Measurements from ENCODE around the gene ITFG2. TPM values are rescaled to one million over a fixed set of nuclear protein-coding genes. Genes with fewer than 3 reads are reported as not detected.

Gene ITFG2
- polyA plus RNA-seq (2013, experiment 1 of 2), result 12.0 TPM
- polyA plus RNA-seq (2013, experiment 2 of 2), result 10.8 TPM

GRCh38 chr12:2812290-2813213 lies at the start of gene ITFG2:
ITFG2 (plus strand) TSS chr12:2812668; CDS start chr12:2812761, 93 bp downstream.
- peak within 1 kb of the TSS; percentile 96 for H2BK5ac ChIP-seq (ENCODE audit: low read depth, low read length, poor library complexity, severe bottlenecking)
- H3K18ac ChIP-seq (ENCODE audit: low read depth in 1 of 2, low read length in 2 of 2), result peak within 1 kb of the TSS; percentile 97 to 99
- H2BK120ac ChIP-seq (ENCODE audit: low read depth, low read length), result peak within 1 kb of the TSS; percentile 85
- peak within 1 kb of the TSS; percentile 90 for H3K4me2 ChIP-seq (ENCODE audit: low read length, poor library complexity, severe bottlenecking)
- H2AFZ ChIP-seq (ENCODE audit: low read depth, low read length), result peak within 1 kb of the TSS; percentile 86
- H4K8ac ChIP-seq (ENCODE audit: low read length), result peak within 1 kb of the TSS; percentile 100
- H3K4me3 ChIP-seq (ENCODE audit: insufficient read depth in 1 of 2, low read depth in 1 of 2, low read length in 2 of 2), result peak within 1 kb of the TSS; percentile 89 to 92
- no peak within 1 kb of the TSS for H3K14ac ChIP-seq (ENCODE audit: low read length in 2 of 2)
- H3K23ac ChIP-seq (ENCODE audit: low read length in 2 of 2), result no peak within 1 kb of the TSS
- under 1% methylated on average over 48 of the region's 48 CpGs for WGBS
- peak within 1 kb of the TSS; percentile 87 for H2AK5ac ChIP-seq (ENCODE audit: low read length, severe bottlenecking)
- H4K91ac ChIP-seq (ENCODE audit: low read length), result peak within 1 kb of the TSS; percentile 96
- H3K79me1 ChIP-seq (replicated peaks; ENCODE audit: low read length, poor library complexity, severe bottlenecking), result peaks cover 23% of the 10 kb centered on the region
- peak within 1 kb of the TSS in 1 of 2 experiments; percentile 92 for H3K4ac ChIP-seq (ENCODE audit: low read depth in 1 of 2, low read length in 2 of 2)
- peak within 1 kb of the TSS; percentile 99 for H3K27ac ChIP-seq (ENCODE audit: low read length, poor library complexity, severe bottlenecking)
- peak within 1 kb of the TSS; percentile 77 for H2BK15ac ChIP-seq (ENCODE audit: low read depth, poor library complexity, severe bottlenecking)
- no peaks in the 10 kb centered on the region for H3K9me3 ChIP-seq (ENCODE audit: control insufficient read depth, low read length)
- peak within 1 kb of the TSS in 1 of 2 experiments; percentile 17 for H2BK12ac ChIP-seq (ENCODE audit: low read length in 2 of 2)
- H3K9ac ChIP-seq (ENCODE audit: low read length), result peak within 1 kb of the TSS; percentile 94
- H3K27me3 ChIP-seq (ENCODE audit: control insufficient read depth in 1 of 2, insufficient read depth in 1 of 2, low read length in 2 of 2), result no peaks in the 10 kb centered on the region
- H3K36me3 ChIP-seq (ENCODE audit: control insufficient read depth in 1 of 2, insufficient read depth in 2 of 2, low read depth in 1 of 2, low read length in 2 of 2), result peaks cover 10 to 11% of the 10 kb centered on the region in 2 experiments
- peak; percentile 99 for DNase-seq
- peaks cover 3% of the 10 kb centered on the region for H3K4me1 ChIP-seq (ENCODE audit: control insufficient read depth, insufficient read depth, low read depth, low read length)

GRCh38 chr12:2764398-2764797 lies 48.1 kb upstream of the ITFG2 start:
- Histone ChIP-seq H4K8ac (ENCODE audit: low read length) (no peak overlapping the region), H2BK5ac (ENCODE audit: low read depth, low read length, poor library complexity, severe bottlenecking) (no peak overlapping the region), H2BK120ac (ENCODE audit: low read depth, low read length) (no peak overlapping the region)

GRCh38 chr12:2765052-2765451 lies 47.4 kb upstream of the ITFG2 start:
- no peak overlapping the region for H2BK15ac ChIP-seq (ENCODE audit: low read depth, poor library complexity, severe bottlenecking)
- H3K4me1 ChIP-seq (ENCODE audit: control insufficient read depth, insufficient read depth, low read depth, low read length), result no peaks in the 10 kb centered on the region
- H3K4ac ChIP-seq (ENCODE audit: low read depth in 1 of 2, low read length in 2 of 2), result no peak overlapping the region
- H3K4me3 ChIP-seq (ENCODE audit: insufficient read depth in 1 of 2, low read depth in 1 of 2, low read length in 2 of 2), result no peak overlapping the region
- no peak overlapping the region for H2BK120ac ChIP-seq (ENCODE audit: low read depth, low read length)
- H3K9ac ChIP-seq (ENCODE audit: low read length), result no peak overlapping the region
- 64% methylated on average over 4 of the region's 4 CpGs for WGBS
- no peak overlapping the region for H2AFZ ChIP-seq (ENCODE audit: low read depth, low read length)
- no peak overlapping the region for H2AK5ac ChIP-seq (ENCODE audit: low read length, severe bottlenecking)
- no peak overlapping the region for H4K91ac ChIP-seq (ENCODE audit: low read length)
- H2BK5ac ChIP-seq (ENCODE audit: low read depth, low read length, poor library complexity, severe bottlenecking), result no peak overlapping the region
- no peaks in the 10 kb centered on the region for H3K9me3 ChIP-seq (ENCODE audit: control insufficient read depth, low read length)
- H2BK12ac ChIP-seq (ENCODE audit: low read length in 2 of 2), result no peak overlapping the region
- no peak overlapping the region for H3K23ac ChIP-seq (ENCODE audit: low read length in 2 of 2)
- H3K27me3 ChIP-seq (ENCODE audit: control insufficient read depth in 1 of 2, insufficient read depth in 1 of 2, low read length in 2 of 2), result peaks cover 20 to 59% of the 10 kb centered on the region in 2 experiments
- no peak overlapping the region for H3K18ac ChIP-seq (ENCODE audit: low read depth in 1 of 2, low read length in 2 of 2)
- no peak overlapping the region for H3K14ac ChIP-seq (ENCODE audit: low read length in 2 of 2)
- DNase-seq, result no peak
- no peaks in the 10 kb centered on the region for H3K36me3 ChIP-seq (ENCODE audit: control insufficient read depth in 1 of 2, insufficient read depth in 2 of 2, low read depth in 1 of 2, low read length in 2 of 2)
- no peak overlapping the region for H3K4me2 ChIP-seq (ENCODE audit: low read length, poor library complexity, severe bottlenecking)
- no peak overlapping the region for H4K8ac ChIP-seq (ENCODE audit: low read length)
- H3K27ac ChIP-seq (ENCODE audit: low read length, poor library complexity, severe bottlenecking), result no peak overlapping the region
- H3K79me1 ChIP-seq (replicated peaks; ENCODE audit: low read length, poor library complexity, severe bottlenecking), result no peaks in the 10 kb centered on the region

More at GRCh38 chr12:2764398-2764797, 48.1 kb upstream of the ITFG2 start:
- Histone ChIP-seq H2AK5ac (ENCODE audit: low read length, severe bottlenecking) (no peak overlapping the region), H3K4me2 (ENCODE audit: low read length, poor library complexity, severe bottlenecking) (no peak overlapping the region), H3K9ac (ENCODE audit: low read length) (no peak overlapping the region), H3K27ac (ENCODE audit: low read length, poor library complexity, severe bottlenecking) (no peak overlapping the region), H3K23ac (ENCODE audit: low read length in 2 of 2) (no peak overlapping the region), H3K4me1 (ENCODE audit: control insufficient read depth, insufficient read depth, low read depth, low read length) (no peaks in the 10 kb centered on the region), H2BK12ac (ENCODE audit: low read length in 2 of 2) (no peak overlapping the region), H3K27me3 (ENCODE audit: control insufficient read depth in 1 of 2, insufficient read depth in 1 of 2, low read length in 2 of 2) (peaks cover 20 to 62% of the 10 kb centered on the region in 2 experiments), H3K9me3 (ENCODE audit: control insufficient read depth, low read length) (no peaks in the 10 kb centered on the region), H4K91ac (ENCODE audit: low read length) (no peak overlapping the region), H3K14ac (ENCODE audit: low read length in 2 of 2) (no peak overlapping the region), H2BK15ac (ENCODE audit: low read depth, poor library complexity, severe bottlenecking) (no peak overlapping the region), H3K36me3 (ENCODE audit: control insufficient read depth in 1 of 2, insufficient read depth in 2 of 2, low read depth in 1 of 2, low read length in 2 of 2) (no peaks in the 10 kb centered on the region), H3K4me3 (ENCODE audit: insufficient read depth in 1 of 2, low read depth in 1 of 2, low read length in 2 of 2) (no peak overlapping the region), H3K4ac (ENCODE audit: low read depth in 1 of 2, low read length in 2 of 2) (no peak overlapping the region), H3K18ac (ENCODE audit: low read depth in 1 of 2, low read length in 2 of 2) (no peak overlapping the region), H2AFZ (ENCODE audit: low read depth, low read length) (no peak overlapping the region), H3K79me1 (replicated peaks; ENCODE audit: low read length, poor library complexity, severe bottlenecking) (no peaks in the 10 kb centered on the region)
- DNase-seq, result no peak

DNA sequence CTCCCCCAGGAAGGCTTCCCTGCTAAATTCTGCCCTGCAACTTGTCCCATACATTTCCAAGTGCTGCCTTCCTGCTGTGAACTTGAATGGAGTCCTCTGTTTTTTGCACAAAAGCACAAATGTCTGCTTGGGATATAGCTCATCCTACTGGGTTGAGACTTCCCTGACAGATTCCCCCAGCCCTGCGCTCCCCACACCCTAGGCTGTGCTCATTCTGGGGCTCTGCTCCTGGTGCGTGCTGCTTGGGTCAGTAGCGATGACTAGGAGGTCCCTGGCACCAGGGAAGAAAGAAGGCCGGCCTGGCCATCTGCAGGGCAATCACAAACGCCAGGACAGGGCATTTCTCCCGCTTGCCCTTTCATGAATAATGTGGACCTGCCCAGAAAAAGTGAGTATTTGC lies 46.9 kb upstream of the ITFG2 start:
- H3K23ac ChIP-seq (ENCODE audit: low read length in 2 of 2), result no peak overlapping the region
- no peak overlapping the region for H3K4me3 ChIP-seq (ENCODE audit: insufficient read depth in 1 of 2, low read depth in 1 of 2, low read length in 2 of 2)
- no peaks in the 10 kb centered on the region for H3K79me1 ChIP-seq (replicated peaks; ENCODE audit: low read length, poor library complexity, severe bottlenecking)
- no peaks in the 10 kb centered on the region for H3K9me3 ChIP-seq (ENCODE audit: control insufficient read depth, low read length)
- no peak overlapping the region for H3K14ac ChIP-seq (ENCODE audit: low read length in 2 of 2)
- no peak overlapping the region for H4K91ac ChIP-seq (ENCODE audit: low read length)
- H2BK5ac ChIP-seq (ENCODE audit: low read depth, low read length, poor library complexity, severe bottlenecking), result no peak overlapping the region
- H3K4me1 ChIP-seq (ENCODE audit: control insufficient read depth, insufficient read depth, low read depth, low read length), result no peaks in the 10 kb centered on the region
- H2AK5ac ChIP-seq (ENCODE audit: low read length, severe bottlenecking), result no peak overlapping the region
- WGBS, result 69% methylated on average over 6 of the region's 6 CpGs
- no peak overlapping the region for H2BK15ac ChIP-seq (ENCODE audit: low read depth, poor library complexity, severe bottlenecking)
- peaks cover 16 to 54% of the 10 kb centered on the region in 2 experiments for H3K27me3 ChIP-seq (ENCODE audit: control insufficient read depth in 1 of 2, insufficient read depth in 1 of 2, low read length in 2 of 2)
- H3K4me2 ChIP-seq (ENCODE audit: low read length, poor library complexity, severe bottlenecking), result no peak overlapping the region
- H3K4ac ChIP-seq (ENCODE audit: low read depth in 1 of 2, low read length in 2 of 2), result no peak overlapping the region
- no peak overlapping the region for H2AFZ ChIP-seq (ENCODE audit: low read depth, low read length)
- H3K27ac ChIP-seq (ENCODE audit: low read length, poor library complexity, severe bottlenecking), result no peak overlapping the region
- H2BK120ac ChIP-seq (ENCODE audit: low read depth, low read length), result no peak overlapping the region
- DNase-seq, result no peak
- no peak overlapping the region for H2BK12ac ChIP-seq (ENCODE audit: low read length in 2 of 2)
- no peak overlapping the region for H3K9ac ChIP-seq (ENCODE audit: low read length)
- no peaks in the 10 kb centered on the region for H3K36me3 ChIP-seq (ENCODE audit: control insufficient read depth in 1 of 2, insufficient read depth in 2 of 2, low read depth in 1 of 2, low read length in 2 of 2)
- no peak overlapping the region for H3K18ac ChIP-seq (ENCODE audit: low read depth in 1 of 2, low read length in 2 of 2)
- no peak overlapping the region for H4K8ac ChIP-seq (ENCODE audit: low read length)

Data from mesenchymal stem cell (in vitro differentiated cells and primary cell).